Adrenal gland (tissue), 12 donors: ENCODE data around the gene AGPAT3. TPM values are rescaled to one million over a fixed set of nuclear protein-coding genes. Genes with fewer than 3 reads are reported as not detected.

Source experiments
- DNase-seq, 7 donors: peaks; one replicate each; pipeline ENCODE4 v3.0.0-alpha.2; 2019 to 2020
- H3K27ac ChIP-seq, 5 donors: fragments of 200-600 bp; sonication (generic) in 4 of 5; 1 replicate in 3 of 5; 2 replicates in 2 of 5; pipeline versions ENCODE4 v1.5.1 to v1.8.0; 2016 to 2020; ENCODE audit warnings: mild to moderate bottlenecking in 1 of 5
- H3K27me3 ChIP-seq: fragments of 200-600 bp; 2 replicates; pipeline ENCODE4 v1.8.0; 2021
- H3K36me3 ChIP-seq, 2 donors: fragments of 200-600 bp; replicated peaks in 1 of 2; 1 replicate in 1 of 2; 2 replicates in 1 of 2; pipeline versions ENCODE4 v1.5.1 to v1.8.0; 2018 to 2022
- H3K4me1 ChIP-seq, 2 donors: fragments of 200-600 bp; replicated peaks in 1 of 2; 1 replicate in 1 of 2; 2 replicates in 1 of 2; pipeline versions ENCODE4 v1.5.1 to v1.8.0; 2018 to 2021
- H3K4me3 ChIP-seq, 4 donors: fragments of 200-600 bp; sonication (generic) in 3 of 4; one replicate each; pipeline ENCODE4 v1.5.1; 2016 to 2018
- H3K9me3 ChIP-seq, 3 donors: fragments of 200-600 bp; sonication (generic) in 1 of 3; replicated peaks in 1 of 3; 1 replicate in 2 of 3; 2 replicates in 1 of 3; pipeline versions ENCODE4 v1.5.1 to v1.8.0; 2016 to 2021
- POLR2A ChIP-seq, 2 donors: fragments of 450-650 bp; IDR thresholded peaks; one replicate each; pipeline ENCODE4 v1.6.1; 2017; ENCODE audit warnings: antibody characterized with exemption in 2 of 2, mild to moderate bottlenecking in 2 of 2, moderate library complexity in 1 of 2
- WGBS, 4 donors: extraction: QIAGEN DNeasy Blood & Tissue Kit in 2 of 4; methylation state at CpG; one replicate each; pipeline versions ENCODE4 v1.1.5 to v1.1.7; 2013 to 2017; 5-methylcytosine and 5-hydroxymethylcytosine counted together
- intact Hi-C, 2 donors: fragments of 100-400 bp; cut with DNase I; formaldehyde crosslinking; loops; one replicate each; pipeline versions ENCODE4 v1.14.1 to v1.15.0; 2022 to 2023
- polyA plus RNA-seq, 3 donors: library from polyadenylated mRNA; stranded (reverse); fragments of 200-250 nt in 2 of 3; fragments of 350-450 nt in 1 of 3; fragmentation: Illumina TruSeq in 1 of 3; extraction: RNeasy Lipid Tissue Mini Kit (QIAGEN cat#74804) in 1 of 3; gene quantifications; one replicate each; pipeline ENCODE4 v1.2.3, GENCODE V29; 2013 to 2014
- total RNA-seq, 9 donors: library from RNA; depleted of rRNA in 4 of 9; stranded (reverse); fragments of >200 nt in 4 of 9; fragments of 120-200 nt in 1 of 9; fragmentation: NEBNext Ultra II Directional in 1 of 9; extraction: Animal tissue kit (Norgen Biotek cat#: 25700) in 1 of 9; gene quantifications; one replicate each; pipeline versions ENCODE4 v1.1.0 to v1.2.4, GENCODE V29; 2013 to 2023
- TF ChIP-seq, protein P1 (sequence below), 6 experiments: fragments of 450-650 bp in 4 of 6; fragments of 200-600 bp in 2 of 6; sonication (generic) in 1 of 6; IDR thresholded peaks; 1 replicate in 5 of 6; 2 replicates in 1 of 6; pipeline versions ENCODE4 v1.5.1 to v1.8.0; 2016 to 2021; ENCODE audit warnings: antibody characterized with exemption in 6 of 6, mild to moderate bottlenecking in 2 of 6, moderate library complexity in 1 of 6
- donor health status: healthy with polysubstance abuse.
- donor health status: Bipolar disorder and iron deficiency.
- donor health status: DM: yes; HTN: yes; CAD: no.
- donor health status: DM: no; HTN: no; CAD: no.
- donor health status: DM: no; HTN: no; CAD: no.
- donor health status: DM: yes; HTN: yes; CAD: no.

The AGPAT3 gene
- total and polyA plus RNA-seq, 12 donors, result 25.3 to 88.9 (median 47.8) TPM

DNA sequence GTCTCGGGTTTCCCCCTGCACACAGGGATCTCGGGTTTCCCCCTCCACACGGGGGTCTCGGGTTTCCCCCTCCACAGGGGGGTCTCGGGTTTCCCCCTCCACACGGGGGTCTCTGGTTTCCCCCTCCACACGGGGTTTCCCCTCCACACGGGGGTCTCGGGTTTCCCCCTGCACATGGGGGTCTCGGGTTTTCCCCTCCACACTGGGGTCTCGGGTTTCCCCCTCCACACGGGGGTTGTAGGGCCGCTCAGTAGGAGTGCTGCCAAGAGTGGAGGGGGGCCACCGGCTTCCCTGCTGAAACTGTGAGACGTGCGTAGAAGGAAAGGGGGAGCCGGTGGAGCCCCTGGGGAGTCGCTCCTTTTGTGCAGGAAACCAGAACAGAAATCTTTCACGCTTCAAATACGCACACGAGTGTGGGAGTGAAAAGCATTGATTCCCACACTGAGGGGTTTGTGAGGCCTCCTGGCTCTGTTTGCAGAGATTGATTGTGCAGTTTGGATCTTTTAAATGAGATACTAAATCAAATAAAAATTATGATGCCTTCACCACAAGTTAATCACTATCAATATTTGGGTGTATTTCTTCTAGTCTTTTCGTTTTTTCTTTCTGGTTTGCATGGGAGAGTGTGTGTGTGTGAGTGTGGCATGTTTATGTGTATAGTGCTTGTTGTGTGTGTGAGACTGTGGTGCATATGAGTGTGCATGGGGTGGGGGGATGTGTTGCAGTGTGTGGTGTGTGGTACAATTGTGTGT lies 92.8 kb downstream of the AGPAT3 start:
- Histone ChIP-seq H3K4me1 (peaks cover 3 to 7% of the 10 kb centered on the region in 2 donors), H3K36me3 (peaks cover 0 to 12% of the 10 kb centered on the region in 2 donors), H3K27ac (no peak overlapping the region), H3K9me3 (no peaks in the 10 kb centered on the region), H3K4me3 (no peak overlapping the region), H3K27me3 (no peaks in the 10 kb centered on the region)
- intact Hi-C loops, result no loop called here
- no peak for DNase-seq
- no peak for TF ChIP-seq POLR2A (IDR thresholded peaks at IDR 0.05)
- TF ChIP-seq, protein P1, sequence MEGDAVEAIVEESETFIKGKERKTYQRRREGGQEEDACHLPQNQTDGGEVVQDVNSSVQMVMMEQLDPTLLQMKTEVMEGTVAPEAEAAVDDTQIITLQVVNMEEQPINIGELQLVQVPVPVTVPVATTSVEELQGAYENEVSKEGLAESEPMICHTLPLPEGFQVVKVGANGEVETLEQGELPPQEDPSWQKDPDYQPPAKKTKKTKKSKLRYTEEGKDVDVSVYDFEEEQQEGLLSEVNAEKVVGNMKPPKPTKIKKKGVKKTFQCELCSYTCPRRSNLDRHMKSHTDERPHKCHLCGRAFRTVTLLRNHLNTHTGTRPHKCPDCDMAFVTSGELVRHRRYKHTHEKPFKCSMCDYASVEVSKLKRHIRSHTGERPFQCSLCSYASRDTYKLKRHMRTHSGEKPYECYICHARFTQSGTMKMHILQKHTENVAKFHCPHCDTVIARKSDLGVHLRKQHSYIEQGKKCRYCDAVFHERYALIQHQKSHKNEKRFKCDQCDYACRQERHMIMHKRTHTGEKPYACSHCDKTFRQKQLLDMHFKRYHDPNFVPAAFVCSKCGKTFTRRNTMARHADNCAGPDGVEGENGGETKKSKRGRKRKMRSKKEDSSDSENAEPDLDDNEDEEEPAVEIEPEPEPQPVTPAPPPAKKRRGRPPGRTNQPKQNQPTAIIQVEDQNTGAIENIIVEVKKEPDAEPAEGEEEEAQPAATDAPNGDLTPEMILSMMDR (IDR thresholded peaks at IDR 0.05), result no peak
- WGBS, 4 donors, result 72 to 81% (median 73%) methylated on average over 15 to 22 of the region's 22 CpGs

DNA sequence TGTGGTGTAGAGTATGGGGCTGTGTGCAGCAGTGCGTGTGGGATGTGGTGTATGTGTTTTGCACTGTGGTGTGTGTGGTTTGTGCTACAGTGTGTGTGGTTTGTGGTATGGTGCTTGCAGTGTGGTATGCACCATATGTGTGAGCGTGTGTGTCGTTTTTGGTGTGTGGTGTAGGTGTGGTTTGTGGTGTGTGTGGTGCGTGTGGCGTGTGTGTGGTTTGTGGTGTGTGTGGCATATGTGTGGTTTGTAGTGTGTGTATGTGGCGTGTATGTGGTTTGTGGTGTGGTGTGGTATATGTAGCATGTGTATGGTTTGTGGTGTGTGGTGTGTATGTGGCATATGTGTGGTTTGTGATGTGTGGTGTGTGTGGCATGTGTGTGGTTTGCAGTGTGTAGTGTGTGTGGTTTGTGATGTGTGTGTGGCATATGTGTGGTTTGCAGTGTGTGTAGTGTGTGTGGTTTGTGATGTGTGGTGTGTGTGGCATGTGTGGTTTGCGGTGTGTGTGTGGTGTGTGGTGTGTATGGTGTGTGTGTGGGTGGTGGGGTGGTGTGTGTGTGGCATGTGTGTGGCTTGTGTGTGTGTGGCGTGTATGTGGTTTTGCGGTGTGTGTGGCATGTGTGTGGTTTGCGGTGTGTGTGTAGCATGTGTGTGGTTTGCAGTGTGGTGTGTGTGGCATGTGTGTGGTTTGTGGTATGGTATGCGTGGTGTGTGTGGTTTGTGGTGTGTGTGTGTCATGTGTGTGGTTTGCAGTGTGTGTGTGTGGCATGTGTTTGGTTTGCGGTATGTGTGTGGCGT lies 93.5 kb downstream of the AGPAT3 start:
- TF ChIP-seq, protein P1 (IDR thresholded peaks at IDR 0.05), result no peak
- TF ChIP-seq POLR2A (IDR thresholded peaks at IDR 0.05), result no peak
- Histone ChIP-seq H3K27ac (no peak overlapping the region), H3K9me3 (no peaks in the 10 kb centered on the region), H3K27me3 (no peaks in the 10 kb centered on the region), H3K36me3 (peaks cover 0 to 12% of the 10 kb centered on the region in 2 donors), H3K4me1 (peaks cover 3 to 7% of the 10 kb centered on the region in 2 donors), H3K4me3 (no peak overlapping the region)
- intact Hi-C loops, result no loop called here
- no peak for DNase-seq
- 91 to 92% (median 92%) methylated on average over 13 of the region's 13 CpGs for WGBS, 4 donors

DNA sequence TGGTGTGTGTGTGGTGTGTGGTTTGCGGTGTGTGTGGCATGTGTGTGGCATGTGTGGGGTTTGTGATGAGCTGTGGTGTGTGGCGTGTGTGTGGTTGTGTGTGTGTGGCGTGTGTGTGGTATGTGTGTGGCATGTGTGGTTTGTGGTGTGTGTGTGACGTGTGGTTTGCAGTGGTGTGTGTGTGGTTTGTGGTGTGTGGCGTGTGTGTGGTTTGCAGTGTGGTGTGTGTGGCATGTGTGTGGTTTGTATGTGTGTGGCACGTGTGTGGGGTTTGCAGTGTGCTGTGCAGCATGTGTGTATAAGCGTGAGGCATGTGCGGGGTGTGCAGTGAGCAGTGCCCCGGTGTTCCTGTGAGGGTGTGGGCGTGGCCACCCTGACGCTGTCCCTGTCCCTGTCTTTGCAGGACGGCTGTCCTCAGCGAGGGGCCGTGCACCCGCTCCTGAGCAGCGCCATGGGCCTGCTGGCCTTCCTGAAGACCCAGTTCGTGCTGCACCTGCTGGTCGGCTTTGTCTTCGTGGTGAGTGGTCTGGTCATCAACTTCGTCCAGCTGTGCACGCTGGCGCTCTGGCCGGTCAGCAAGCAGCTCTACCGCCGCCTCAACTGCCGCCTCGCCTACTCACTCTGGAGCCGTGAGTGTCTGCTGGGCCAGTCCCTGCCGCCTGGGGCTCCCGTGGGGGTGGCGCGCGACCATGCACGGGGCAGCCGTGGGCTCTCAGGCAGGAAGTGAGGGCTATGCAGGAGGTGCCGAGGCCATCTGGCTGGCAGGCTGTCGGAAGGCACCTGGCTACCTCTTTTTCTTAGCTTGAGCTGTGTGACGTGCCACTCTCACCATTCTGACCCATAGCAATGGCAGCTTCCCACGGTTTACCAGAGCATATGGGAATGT lies 94.5 kb downstream of the AGPAT3 start:
- TF ChIP-seq POLR2A (IDR thresholded peaks at IDR 0.05), result no peak
- TF ChIP-seq, protein P1 (IDR thresholded peaks at IDR 0.05), result no peak
- Histone ChIP-seq H3K9me3 (no peaks in the 10 kb centered on the region), H3K27ac (no peak overlapping the region), H3K36me3 (peaks cover 0 to 12% of the 10 kb centered on the region in 2 donors), H3K4me3 (no peak overlapping the region), H3K4me1 (peaks cover 3 to 7% of the 10 kb centered on the region in 2 donors), H3K27me3 (no peaks in the 10 kb centered on the region)
- WGBS, 4 donors, result 87 to 97% (median 90%) methylated on average over 23 to 39 of the region's 39 CpGs
- no peak for DNase-seq
- intact Hi-C loops, result no loop called here
